Middle frontal gyrus (tissue), 1 donor: ENCODE data around the gene OTOP2.

Source experiments
- DNase-seq: peaks from one replicate; pipeline ENCODE4 v3.0.0-alpha.2; 2015; ENCODE audit warnings: low spot score; ENCODE audit errors: extremely low spot score

OTOP2 gene

DNA sequence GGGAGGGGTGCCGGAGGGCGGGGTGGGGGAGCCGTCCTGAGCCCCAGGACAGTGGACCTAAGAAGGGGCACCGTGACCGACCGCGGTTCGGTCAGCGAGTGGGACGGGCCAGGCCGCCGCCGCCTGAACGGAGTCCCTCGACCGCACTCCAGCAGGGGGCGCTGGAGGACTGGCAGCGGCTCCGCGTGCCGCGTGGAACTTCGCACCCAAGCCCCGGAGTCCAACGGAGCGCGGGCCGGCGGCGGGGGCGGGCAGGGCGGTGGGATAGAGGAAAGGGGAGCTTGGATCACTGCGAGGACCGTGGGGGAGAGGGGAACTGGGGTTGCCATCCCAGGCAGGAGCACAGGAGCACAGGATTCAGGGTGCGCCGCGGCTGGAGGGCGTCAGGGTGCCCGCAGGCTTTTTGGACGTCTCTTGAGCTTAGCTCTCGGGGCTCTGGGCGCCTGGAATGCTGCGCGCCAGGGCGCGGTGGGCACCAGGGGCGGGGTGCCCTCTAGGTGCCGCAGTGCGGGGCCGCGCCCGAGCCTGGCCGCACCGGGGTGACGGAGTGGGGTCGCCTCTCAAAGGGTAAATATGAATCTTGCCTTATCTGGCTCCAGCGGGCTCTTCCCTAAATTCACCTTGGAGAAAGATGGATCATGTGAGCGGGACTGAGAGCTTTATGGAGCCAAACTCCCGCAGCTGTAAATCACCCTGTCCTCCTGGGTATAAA lies 379 bp upstream of the OTOP2 start:
- no peak for DNase-seq

DNA sequence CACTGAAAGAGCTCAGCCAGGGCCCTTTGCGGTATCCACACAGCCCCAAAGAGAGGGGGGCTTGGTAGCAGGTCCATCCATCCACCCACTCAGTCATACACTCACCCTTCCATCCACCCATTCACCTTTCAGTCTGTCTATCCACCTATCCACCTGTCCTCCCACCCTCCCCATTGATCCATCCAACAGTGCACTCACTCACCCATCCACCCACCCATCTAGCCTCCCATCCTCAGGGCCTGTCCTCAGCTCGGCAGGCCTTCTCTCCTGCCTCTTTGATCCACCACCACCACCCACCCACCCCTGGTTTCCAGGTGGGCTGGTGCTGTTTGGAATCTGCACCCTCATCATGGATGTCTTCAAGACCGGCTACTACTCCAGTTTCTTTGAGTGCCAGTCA lies 1.2 kb downstream of the OTOP2 start:
- DNase-seq, result no peak

DNA sequence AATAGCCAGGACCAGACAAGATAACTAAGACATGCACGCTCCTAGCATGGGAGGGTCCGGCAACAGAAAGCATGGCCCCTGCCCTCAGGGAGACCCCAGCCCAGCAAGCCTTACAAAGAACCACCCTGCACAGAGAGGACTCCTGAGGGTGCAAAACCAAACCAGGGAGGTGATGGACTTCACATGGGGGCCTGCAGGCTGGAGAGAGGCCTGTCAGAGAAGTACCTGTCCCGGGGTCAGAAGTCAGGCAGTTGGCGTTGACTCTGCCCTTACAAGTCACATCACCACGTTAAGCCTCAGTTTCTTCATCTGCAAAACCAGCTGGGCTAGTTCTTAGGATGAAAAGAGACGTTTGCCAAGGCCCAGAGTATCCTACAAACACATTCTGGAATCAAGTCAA lies 4.7 kb downstream of the OTOP2 start:
- no peak for DNase-seq

DNA sequence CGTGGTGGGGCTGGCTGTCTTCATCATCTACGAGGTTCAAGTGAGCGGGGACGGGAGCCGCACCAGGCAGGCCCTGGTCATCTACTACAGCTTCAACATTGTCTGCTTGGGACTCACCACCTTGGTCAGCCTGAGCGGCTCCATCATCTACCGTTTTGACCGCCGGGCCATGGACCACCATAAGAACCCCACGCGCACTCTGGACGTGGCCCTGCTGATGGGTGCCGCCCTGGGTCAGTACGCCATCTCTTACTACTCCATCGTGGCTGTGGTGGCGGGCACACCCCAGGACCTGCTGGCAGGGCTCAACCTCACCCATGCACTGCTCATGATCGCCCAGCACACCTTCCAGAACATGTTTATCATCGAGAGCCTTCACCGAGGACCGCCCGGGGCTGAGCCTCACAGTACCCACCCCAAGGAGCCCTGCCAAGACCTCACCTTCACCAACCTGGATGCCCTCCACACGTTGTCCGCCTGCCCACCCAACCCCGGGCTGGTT lies 6.5 kb downstream of the OTOP2 start:
- no peak for DNase-seq

DNA sequence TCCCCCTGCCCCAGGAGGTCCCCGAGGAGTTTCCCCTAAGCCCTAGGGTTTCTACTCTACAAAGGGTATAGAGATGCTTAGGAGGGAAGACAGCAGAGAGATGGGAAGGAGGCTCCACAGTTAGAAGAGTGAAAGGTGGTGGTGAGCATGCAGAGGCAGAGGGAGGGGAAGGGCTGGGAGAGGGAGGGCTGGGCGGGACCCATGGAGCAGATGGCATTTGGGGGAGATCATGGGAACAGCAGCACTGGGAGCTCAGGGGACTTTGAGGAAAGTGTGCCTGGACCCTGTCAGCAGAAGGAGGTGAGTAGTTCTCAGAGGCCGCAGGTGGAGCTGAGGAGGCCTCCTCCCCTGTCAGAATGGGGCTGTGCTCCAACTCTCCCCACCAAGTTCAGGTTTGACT lies 11.0 kb downstream of the OTOP2 start:
- no peak for DNase-seq

DNA sequence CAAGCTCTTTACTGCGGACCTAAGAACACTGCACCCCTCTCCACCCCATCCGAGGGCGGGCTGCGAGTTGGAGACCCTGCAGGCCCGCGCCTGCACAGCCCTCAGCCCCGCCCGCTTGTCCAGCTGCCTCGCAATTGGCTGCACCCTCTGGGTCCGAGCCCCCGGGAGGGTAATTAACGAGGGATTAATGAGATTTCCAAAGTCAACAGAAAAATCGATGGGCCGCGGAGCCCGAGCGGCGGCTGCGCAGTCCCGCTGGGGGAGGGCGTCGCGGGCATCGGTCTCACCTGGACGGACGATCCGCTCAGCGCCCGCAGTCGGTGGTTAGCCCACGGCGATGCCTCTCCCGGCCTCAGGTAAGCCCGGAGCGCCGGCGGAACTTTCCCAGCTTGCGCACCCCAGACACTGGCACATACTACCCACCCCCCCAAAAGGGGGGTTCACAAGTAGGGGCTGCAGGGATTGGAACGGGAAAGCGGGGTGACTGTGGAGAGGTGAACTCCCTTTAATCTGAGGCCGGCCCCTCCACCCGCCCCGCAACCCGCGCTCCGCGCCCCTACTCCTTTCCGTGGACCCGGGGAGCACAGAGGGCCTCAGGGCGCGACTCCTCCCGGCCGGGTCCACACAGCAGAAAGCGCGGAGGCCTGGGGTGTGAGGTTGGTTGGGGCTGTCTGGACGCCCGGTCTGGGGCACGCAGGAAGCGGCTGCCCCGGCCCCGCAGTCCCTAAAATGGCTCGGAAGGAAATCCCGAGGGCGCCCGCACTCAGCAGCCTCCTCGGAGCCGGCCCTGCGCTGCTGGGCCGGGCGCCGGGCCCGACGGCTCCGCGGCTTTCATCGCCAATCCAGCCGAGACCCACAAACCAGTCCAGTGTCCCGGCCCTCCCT lies 11.8 kb downstream of the OTOP2 start, which contains the start of gene OTOP3:
OTOP3 (plus strand) TSS at position 314 of the 885 bp plus-strand sequence; CDS start at position 338, 24 bp downstream.
- DNase-seq, result no peak

DNA sequence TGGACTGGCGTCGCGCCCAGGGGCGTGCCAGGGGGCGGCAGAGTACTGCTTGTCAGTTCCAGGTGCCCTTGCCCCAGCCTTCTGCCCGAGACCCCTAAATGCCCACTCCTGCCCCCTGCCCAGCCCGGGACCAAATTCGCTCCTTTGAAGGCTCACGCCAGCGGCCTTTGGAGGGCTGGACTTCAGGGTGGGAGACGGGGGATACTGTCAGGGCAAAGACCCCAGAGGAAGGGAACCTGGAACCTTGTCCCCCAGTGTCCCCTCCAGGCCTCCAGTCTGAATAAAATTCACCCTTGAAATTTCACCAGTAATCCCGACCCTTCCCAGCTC lies 12.4 kb downstream of the OTOP2 start:
- no peak for DNase-seq

DNA sequence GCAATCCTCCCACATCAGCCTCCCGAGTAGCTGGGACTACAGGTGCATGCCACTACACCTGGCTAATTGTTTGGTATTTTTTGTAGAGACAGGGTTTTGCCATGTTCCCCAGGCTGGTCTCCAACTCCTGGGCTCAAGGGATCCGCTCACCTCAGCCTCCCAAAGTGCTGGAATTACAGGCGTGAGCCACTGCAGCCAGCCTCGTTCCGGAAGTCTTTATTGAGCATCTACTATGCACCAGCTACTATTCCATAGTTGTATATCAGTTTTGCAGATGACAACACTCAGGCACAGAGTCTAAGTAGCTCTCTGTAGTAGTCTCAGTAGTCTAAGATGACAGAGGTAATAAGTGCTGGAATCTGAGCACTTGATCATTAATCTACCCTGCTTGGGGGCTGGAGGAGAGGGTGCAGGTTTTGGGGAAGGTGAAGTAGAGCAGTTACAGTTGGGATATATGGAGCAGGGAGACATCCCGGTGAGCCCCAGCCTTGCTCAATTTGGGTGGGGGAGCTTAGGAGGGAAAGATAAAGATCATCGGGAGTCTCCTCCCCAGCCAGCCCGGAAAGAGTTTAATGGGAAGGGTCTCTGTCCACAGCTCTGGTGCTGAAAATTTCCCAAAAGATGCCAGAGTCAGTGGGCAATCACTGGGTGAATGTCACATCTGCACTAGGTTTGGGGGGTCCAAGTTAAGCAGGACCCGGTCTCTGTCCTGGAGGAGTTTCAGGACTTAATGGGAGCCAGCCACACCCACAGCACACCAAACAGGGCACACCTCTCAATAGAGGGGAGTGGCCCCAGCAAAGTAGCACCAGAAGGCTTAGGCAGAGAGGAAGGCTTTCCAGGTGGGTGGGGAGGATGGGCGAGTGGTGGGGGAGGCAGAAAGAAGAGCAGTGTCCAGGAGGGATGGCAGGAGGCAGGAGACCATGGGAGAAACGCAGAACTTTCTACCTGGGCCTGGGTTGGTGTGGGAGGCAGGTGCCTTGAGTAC lies 13.3 kb downstream of the OTOP2 start:
- no peak for DNase-seq

DNA sequence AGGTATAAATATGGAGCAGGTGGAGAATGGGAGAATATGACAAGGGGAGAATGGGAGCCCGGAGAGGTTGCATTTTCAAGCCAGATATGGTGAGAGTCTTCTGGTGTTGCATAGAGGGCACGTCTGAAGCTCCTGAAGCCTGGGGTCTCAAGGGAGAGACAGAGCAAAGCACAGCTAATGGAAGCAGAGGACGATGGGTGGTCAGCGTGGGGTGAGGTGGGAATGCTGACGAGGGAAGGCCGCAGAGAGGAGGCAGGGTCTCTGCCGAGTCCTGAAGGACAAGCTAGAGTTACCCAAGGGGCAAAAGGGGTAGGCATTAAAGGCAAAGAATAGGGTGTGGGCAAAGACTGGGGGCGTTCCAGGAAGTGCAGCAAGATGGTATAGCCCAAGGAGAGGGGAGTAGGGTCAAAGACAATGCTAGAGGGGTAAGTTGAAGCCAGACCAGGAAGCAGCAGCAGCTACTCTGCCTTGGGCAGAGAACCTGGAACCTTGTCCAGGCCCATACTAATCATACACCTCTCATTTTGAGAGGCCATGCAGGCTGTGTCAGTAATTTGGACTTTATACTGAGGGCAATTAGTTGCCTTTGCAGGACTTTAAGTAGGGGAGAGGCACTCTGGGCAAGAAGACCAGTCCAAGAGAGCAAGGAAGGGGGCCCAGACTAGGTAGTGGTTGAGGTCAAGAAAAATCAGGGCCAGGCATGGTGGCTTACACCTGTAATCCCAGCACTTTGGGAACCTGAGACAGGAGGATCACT lies 14.3 kb downstream of the OTOP2 start:
- DNase-seq, result no peak

DNA sequence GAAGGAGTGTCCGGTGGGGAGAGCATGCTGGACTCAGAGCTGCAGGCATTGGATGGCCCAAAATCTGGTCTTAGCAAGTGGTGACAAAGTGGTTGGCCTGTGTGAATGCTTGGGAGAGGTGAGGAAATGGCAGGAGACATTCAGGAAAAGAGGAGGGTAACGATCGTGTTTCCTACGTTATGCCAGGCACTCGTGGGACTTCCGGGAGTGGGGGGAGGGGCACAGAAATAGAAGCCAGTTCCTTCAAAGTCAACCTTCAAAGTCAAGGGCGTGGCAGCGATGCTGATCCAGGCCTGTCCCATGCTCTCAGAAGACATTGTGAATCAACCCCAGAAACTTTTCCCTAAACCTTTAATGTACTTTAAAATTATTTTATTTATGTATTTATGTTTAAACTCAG lies 15.5 kb downstream of the OTOP2 start:
- DNase-seq, result no peak

DNA sequence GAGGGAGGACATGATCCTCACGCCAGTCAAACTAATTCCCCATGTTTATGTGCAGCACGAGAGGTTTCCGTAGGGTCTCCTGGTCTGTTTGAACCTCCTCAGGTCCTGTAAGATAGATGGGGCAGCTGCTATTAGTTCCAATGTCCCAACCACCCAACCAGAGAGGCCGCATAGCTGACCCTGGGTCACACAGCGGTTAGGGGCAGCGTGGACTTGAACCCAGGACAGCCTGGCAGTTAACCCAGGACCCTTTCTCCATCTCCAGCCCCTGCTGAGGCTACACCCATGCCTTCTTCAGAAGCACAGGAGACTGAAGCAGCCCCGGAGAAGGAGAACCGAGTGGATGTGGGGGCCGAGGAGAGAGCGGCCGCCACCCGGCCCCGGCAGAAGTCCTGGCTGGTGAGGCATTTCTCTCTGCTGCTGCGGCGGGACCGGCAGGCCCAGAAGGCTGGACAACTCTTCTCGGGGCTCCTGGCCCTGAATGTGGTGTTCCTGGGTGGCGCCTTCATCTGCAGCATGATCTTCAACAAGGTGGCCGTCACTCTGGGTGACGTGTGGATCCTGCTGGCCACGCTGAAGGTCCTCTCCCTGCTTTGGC lies 17.2 kb downstream of the OTOP2 start:
- DNase-seq, result no peak

DNA sequence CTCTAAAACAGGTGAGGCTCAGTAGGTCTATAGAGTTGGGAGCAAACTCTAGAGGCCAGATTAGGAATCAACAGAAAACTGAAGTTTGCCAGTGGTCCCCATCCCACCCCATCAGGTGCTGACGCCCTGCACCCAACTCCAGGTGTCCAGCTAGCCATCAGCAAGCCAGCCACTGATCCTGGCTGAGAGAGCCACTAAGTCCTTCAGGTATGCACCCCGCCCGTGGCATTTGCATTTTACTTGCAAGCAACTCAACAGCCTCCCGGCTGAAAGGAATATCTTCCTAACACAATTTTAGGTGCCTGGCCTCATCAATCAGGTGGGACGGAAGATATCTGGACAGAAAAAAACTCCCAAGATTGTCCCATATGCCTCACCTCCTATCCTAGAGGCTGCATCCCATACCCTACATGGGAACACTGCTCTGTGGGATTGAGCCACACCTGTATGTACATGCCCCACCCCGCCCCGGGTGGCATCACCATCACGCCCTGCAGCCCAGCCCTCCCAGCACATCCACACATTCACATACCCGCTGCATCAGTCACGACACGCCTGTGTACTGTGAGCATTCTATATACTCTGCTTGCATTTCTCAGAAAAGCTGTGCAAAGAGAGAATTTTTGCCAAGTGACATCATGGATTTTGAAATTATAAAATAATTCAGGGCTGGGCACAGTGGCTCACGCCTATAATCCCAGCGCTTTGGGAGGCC lies 19.9 kb downstream of the OTOP2 start:
- DNase-seq, result no peak

DNA sequence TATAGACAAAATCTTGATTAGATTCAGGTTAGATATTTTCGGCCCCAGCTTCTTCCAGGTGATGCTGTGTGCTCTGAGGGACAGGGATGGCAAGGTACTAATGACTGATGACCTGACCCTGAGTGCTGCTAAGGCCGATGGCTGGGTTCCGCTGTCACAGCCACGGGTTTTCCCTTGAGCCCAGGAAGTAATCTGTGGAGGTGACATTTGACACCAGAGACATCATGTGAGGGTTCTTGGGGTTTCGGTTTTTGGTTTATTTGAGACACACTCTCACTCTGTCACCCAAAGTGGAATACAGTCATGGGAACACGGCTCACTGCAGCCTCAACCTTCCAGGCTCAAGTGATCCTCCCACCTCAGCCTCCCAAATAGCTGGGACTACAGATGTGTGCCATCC lies 21.5 kb downstream of the OTOP2 start:
- DNase-seq, result no peak

DNA sequence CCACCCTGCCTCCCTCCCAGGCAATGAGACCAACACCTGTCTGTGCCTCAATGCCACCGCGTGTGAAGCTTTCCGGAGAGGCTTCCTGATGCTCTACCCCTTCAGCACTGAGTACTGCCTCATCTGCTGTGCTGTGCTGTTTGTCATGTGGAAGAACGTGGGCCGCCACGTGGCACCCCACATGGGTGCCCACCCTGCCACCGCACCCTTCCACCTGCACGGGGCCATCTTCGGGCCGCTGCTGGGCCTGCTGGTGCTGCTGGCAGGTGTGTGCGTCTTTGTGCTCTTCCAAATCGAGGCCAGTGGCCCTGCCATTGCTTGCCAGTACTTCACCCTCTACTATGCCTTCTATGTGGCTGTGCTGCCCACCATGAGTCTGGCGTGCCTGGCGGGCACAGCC lies 22.6 kb downstream of the OTOP2 start:
- DNase-seq, result no peak

DNA sequence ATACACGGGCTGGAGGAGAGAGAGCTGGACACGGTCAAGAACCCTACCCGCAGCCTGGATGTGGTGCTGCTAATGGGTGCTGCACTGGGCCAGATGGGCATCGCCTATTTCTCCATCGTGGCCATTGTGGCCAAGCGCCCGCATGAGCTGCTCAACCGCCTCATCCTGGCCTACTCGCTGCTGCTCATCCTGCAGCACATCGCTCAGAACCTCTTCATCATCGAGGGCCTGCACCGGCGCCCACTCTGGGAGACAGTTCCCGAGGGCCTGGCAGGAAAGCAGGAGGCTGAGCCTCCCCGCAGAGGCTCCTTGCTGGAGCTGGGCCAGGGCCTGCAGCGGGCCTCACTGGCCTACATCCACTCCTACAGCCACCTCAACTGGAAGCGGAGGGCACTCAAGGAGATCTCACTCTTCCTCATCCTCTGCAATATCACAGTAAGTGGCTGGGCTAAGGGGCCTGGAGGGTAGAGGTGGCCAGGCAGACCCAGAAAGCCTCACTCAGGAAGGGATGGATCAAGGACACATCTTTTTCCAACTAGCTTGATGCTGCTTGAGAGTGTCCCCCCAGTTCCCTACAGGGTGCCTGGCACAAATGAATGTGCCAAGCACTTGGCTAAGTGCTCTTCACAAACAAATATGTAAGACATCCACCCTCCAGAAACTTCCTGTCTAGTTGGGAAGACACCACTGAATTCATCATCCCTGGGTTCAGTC lies 23.1 kb downstream of the OTOP2 start:
- DNase-seq, result no peak

DNA sequence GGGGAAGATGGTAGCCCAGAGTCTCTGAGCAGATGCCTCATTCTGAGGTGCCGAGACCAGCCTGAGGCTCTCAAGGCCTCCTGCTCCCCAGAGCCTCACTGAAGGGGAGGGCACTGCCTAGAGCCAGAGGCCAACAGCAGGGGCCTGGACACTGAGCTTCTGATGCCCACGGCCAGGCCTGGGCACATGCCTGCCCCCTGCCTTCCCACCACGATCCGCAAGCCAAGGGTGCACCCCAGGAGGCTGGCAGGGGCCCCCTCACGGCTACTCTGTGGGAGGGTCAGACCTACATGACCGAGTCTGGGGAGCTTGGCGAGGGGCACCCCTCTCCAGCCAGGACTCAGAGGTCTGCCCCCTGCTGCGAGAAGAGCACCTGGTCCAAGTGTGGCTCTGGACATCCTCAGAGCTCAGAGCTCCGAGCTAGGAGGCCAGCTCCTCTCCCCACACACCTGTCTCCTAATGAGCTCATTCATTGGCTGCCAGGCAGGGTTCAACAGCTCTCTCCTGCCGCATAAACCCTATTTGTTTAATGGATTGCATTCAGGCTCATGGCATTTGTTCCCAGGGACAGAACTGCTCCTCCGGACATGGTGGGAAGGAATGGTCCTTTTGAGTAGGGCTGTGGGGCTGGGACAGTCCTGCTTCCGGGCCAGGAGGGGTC lies 25.5 kb downstream of the OTOP2 start:
- no peak for DNase-seq

DNA sequence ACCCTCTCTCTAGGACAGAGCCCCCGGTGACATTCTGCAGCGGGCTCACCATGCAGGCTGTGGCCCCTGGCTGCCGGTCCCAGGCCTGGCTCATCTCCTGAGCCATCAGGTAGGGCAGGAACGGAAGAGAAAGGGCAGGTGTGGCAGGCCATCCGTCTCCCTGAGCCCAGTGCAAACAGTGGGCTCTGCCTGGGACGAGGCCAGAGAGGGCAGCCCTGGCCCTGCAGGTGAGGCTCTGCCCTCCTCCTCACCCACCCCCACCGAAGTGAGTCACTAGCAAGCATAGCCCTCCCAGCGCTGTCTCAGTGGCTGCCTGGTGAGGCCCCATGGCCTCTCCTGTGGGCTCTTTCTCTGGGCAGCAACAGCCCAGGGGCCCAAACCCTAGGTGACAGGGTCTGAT lies 26.1 kb downstream of the OTOP2 start:
- no peak for DNase-seq

DNA sequence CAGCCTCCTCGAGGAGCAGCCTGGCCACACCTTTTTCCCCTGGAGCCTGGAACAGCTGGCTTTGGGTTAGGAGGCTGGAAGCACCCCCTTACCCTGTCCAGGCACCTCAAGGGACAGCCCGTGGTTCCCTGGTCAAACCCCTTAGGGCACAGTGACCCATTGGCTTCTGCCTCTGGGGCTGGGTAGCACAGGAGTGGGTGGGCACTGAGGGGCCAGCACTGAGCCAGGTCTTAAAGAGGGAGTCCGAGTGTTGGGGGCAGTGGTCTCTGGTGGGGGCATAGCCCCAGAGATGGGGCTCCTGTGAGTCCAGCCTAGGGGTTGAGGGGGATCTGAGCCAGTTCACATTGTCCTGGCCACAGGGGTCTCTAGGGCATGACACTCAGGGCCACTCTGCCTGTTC lies 27.0 kb downstream of the OTOP2 start:
- no peak for DNase-seq
